ENCODE results near the gene RNASE1. TPM values are rescaled to one million over a fixed set of nuclear protein-coding genes. Genes with fewer than 3 reads are reported as not detected.
"Not testable (repeated sequence)": the region's sequence is repeated elsewhere in the genome, so short reads cannot be mapped to it uniquely, and the experiment has no call there.

Gene RNASE1
- total RNA-seq, 2 donors from 2014 or later = 0.56 TPM; not detected in 1

DNA sequence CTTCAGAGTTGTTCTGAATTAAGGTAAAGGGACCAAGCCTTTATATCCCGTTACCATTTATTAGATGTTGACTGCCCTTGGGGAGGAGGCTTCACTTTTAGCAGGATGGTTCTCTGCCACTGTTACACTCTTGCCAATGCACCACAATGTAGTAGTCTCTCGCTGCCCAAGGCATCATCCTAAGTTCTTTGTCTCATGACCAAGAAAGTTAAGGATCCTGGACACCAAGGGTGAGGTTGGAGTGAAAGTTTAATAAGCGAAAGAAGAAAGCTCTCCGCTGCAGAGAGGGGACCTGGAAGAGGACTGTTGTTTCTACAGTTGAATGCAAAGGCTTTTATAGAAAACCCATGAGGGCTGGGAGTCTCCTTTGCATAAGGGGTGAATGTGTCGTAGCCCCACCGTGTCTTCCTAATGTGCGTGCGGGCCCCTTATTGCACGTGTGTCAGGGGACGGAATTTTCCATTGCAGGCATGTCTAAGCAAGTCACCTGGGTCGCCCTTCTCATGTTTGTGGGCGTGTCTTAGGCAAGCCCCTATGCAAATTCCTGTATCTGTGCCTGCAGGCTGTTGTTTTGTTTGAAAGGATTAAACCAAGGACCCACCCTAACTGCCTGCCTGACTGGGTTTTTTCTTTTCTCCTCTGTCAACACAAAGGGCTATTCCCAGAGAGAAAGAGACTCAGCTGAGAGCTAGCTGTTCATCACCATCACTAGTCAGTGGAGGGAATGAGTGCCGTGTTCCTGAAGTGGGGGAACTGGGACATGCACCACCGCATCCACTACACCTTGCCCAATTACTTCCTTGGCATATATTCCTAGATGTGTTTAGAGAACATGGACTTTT is 17.6 kb upstream of the RNASE1 start:
- no peak overlapping the region for H3K27ac Mint-ChIP-seq
- no peaks in the 10 kb centered on the region for H3K9me3 Mint-ChIP-seq
- peaks cover 29% of the 10 kb centered on the region for H3K27me3 Mint-ChIP-seq
- H3K36me3 Mint-ChIP-seq (ENCODE audit: low read depth) = no peaks in the 10 kb centered on the region
- no peak for ATAC-seq (replicated peaks)
- H3K4me1 Mint-ChIP-seq = peaks cover 5% of the 10 kb centered on the region
- H3K4me3 Mint-ChIP-seq = no peak overlapping the region

DNA sequence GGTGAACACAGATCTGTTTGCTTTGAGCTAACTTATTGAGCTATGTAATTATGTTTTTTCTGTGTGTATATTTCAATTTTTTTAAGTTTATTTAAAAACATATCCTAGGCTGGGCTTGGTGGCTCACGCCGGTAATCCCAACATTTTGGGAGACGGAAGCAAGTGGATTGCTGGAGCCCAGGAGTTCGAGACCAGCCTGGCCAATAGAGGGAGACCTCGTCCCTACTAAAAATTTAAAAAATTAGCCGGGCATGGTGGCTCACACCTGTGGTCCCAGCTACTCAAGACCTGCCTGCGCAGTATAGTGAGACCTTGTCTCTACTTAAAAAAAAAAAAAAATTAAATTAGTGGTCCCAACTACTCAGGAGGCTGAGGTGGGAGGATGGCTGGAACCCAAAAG is 16.2 kb upstream of the RNASE1 start:
- no peaks in the 10 kb centered on the region for H3K9me3 Mint-ChIP-seq
- no peak overlapping the region for H3K27ac Mint-ChIP-seq
- no peak for ATAC-seq (replicated peaks)
- no peaks in the 10 kb centered on the region for H3K36me3 Mint-ChIP-seq (ENCODE audit: low read depth)
- peaks cover 5% of the 10 kb centered on the region for H3K4me1 Mint-ChIP-seq
- peaks cover 19% of the 10 kb centered on the region for H3K27me3 Mint-ChIP-seq
- H3K4me3 Mint-ChIP-seq = no peak overlapping the region

- not testable (repeated sequence) for ATAC-seq (replicated peaks); H3K4me1 Mint-ChIP-seq; H3K36me3 Mint-ChIP-seq (ENCODE audit: low read depth); H3K27ac Mint-ChIP-seq; H3K27me3 Mint-ChIP-seq; H3K4me3 Mint-ChIP-seq; H3K9me3 Mint-ChIP-seq
Measured at GRCh38 chr14:20815946-20816345, 13.3 kb upstream of the RNASE1 start.

- peaks cover 11% of the 10 kb centered on the region for H3K27me3 Mint-ChIP-seq
- no peaks in the 10 kb centered on the region for H3K4me1 Mint-ChIP-seq
- H3K36me3 Mint-ChIP-seq (ENCODE audit: low read depth) = no peaks in the 10 kb centered on the region
- no peaks in the 10 kb centered on the region for H3K9me3 Mint-ChIP-seq
- no peak overlapping the region for H3K4me3 Mint-ChIP-seq
- no peak overlapping the region for H3K27ac Mint-ChIP-seq
- ATAC-seq (replicated peaks) = no peak
Measured at GRCh38 chr14:20811986-20812975, 9.6 kb upstream of the RNASE1 start.

- Mint-ChIP-seq H3K9me3 (no peaks in the 10 kb centered on the region), H3K27ac (no peak overlapping the region), H3K4me1 (no peaks in the 10 kb centered on the region), H3K4me3 (no peak overlapping the region), H3K27me3 (peaks cover 12% of the 10 kb centered on the region), H3K36me3 (ENCODE audit: low read depth) (no peaks in the 10 kb centered on the region)
- ATAC-seq (replicated peaks) = no peak
Measured at GRCh38 chr14:20809917-20810316, 7.3 kb upstream of the RNASE1 start.

DNA sequence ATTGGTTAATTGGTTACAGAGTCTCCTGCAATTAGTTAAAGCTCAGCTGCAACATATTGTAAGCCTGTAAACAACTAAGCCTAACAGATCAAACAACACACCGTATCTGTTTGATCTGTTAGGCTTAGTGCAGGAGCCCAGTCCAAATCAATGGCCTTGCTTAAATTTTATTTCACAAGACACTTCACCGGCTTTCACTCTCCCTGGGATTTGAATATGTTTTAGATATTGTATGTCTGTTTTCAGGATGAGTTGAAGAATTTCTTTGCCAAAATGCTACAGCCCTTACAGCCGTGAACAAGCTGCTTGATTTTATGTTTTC is 5.5 kb upstream of the RNASE1 start:
- Mint-ChIP-seq H3K27me3 (peaks cover 12% of the 10 kb centered on the region), H3K4me3 (no peak overlapping the region), H3K4me1 (no peaks in the 10 kb centered on the region)

GRCh38 chr14:20807304-20808161 is 4.9 kb upstream of the RNASE1 start:
- Mint-ChIP-seq H3K36me3 (ENCODE audit: low read depth) (no peaks in the 10 kb centered on the region), H3K27me3 (peaks cover 12% of the 10 kb centered on the region), H3K27ac (no peak overlapping the region), H3K9me3 (no peaks in the 10 kb centered on the region), H3K4me1 (no peaks in the 10 kb centered on the region), H3K4me3 (no peak overlapping the region)
- ATAC-seq (replicated peaks) = no peak

More for the DNA sequence above, 5.5 kb upstream of the RNASE1 start:
- Mint-ChIP-seq H3K36me3 (ENCODE audit: low read depth) (no peaks in the 10 kb centered on the region), H3K27ac (no peak overlapping the region), H3K9me3 (no peaks in the 10 kb centered on the region)
- ATAC-seq (replicated peaks) = no peak

GRCh38 chr14:20805485-20805884 is 2.8 kb upstream of the RNASE1 start:
- no peaks in the 10 kb centered on the region for H3K36me3 Mint-ChIP-seq (ENCODE audit: low read depth)
- H3K4me3 Mint-ChIP-seq = no peak overlapping the region
- H3K27ac Mint-ChIP-seq = no peak overlapping the region
- ATAC-seq (replicated peaks) = no peak
- H3K4me1 Mint-ChIP-seq = no peaks in the 10 kb centered on the region
- peaks cover 20% of the 10 kb centered on the region for H3K27me3 Mint-ChIP-seq
- H3K9me3 Mint-ChIP-seq = no peaks in the 10 kb centered on the region

DNA sequence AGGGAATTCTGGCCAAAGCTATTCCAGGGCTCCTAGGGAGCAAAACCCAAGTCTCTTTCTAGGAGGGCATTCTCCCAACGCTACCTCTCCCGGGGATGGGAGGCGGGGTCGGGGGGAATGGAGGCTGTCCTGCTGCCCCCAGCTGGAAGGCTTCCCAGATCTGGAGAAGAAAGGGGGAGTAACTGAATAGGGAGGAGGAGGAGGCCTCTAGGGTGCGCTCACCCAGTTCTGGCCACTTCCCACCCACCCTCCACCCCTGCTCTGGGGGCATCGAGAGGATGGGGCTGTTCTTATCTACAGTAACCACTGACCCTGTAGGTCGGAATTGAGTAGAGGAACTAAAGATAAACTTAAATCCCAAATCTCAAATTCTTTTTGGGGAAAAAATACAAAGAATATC is 579 bp upstream of the RNASE1 start:
- no peak for ATAC-seq (replicated peaks)
- H3K9me3 Mint-ChIP-seq = no peaks in the 10 kb centered on the region
- H3K36me3 Mint-ChIP-seq (ENCODE audit: low read depth) = no peaks in the 10 kb centered on the region
- H3K27me3 Mint-ChIP-seq = peaks cover 18% of the 10 kb centered on the region
- H3K4me3 Mint-ChIP-seq = no peak overlapping the region
- H3K4me1 Mint-ChIP-seq = no peaks in the 10 kb centered on the region
- H3K27ac Mint-ChIP-seq = no peak overlapping the region

DNA sequence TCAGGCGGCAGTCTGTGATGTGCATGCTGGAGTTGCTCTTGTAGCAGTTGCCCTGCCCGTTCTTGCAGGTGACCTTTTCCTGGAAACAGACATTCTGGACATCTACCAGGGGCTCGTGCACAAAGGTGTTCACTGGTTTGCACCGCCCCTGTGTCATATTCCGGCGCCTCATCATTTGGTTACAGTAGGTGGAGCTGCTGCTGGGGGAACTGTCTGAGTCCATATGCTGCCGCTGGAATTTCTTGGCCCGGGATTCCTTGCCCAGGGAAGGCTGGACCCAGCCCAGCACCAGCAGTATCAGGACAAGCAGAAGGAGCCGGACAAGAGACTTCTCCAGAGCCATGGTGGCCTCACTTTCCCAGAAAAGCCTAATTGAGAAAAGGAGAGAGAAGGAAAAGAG is 918 bp downstream of the RNASE1 start:
- ATAC-seq (replicated peaks) = no peak
- Mint-ChIP-seq H3K27me3 (peaks cover 18% of the 10 kb centered on the region), H3K9me3 (no peaks in the 10 kb centered on the region), H3K36me3 (ENCODE audit: low read depth) (no peaks in the 10 kb centered on the region), H3K4me1 (no peaks in the 10 kb centered on the region), H3K27ac (no peak overlapping the region), H3K4me3 (no peak overlapping the region)

DNA sequence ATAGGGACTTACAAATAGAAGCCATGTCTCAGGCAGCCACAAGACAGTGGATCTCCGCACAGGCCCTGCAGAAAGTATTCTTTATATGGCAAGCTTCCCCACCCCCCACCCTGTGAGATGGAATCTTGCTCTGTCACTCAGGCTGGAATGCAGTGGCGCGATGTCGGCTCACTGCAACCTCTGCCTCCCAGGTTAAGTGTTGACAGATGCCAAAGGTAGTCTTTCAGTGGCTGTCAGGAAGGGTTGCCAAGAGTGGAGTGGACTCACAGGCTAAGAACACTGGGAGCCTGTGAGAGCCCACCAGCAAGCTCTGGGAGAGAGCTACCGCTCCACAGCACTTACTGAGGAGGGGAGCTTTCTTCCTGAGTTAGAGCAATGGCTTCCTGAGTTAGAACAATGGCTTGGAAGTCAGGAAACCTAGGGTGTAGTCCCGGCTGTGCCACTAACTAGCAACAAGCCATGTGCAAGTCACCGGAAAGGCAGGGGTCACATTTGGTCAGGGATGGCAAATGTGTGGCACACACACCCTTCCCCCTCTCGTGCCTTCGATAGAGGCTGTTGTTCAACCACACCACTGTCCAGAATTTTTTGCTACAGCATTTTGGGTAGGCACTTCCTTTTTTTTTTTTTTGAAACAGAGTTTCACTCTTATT is 2.6 kb downstream of the RNASE1 start:
- no peak overlapping the region for H3K27ac Mint-ChIP-seq
- H3K4me3 Mint-ChIP-seq = no peak overlapping the region
- ATAC-seq (replicated peaks) = no peak
- H3K27me3 Mint-ChIP-seq = peaks cover 14% of the 10 kb centered on the region
- H3K4me1 Mint-ChIP-seq = no peaks in the 10 kb centered on the region
- H3K36me3 Mint-ChIP-seq (ENCODE audit: low read depth) = no peaks in the 10 kb centered on the region
- H3K9me3 Mint-ChIP-seq = no peaks in the 10 kb centered on the region

DNA sequence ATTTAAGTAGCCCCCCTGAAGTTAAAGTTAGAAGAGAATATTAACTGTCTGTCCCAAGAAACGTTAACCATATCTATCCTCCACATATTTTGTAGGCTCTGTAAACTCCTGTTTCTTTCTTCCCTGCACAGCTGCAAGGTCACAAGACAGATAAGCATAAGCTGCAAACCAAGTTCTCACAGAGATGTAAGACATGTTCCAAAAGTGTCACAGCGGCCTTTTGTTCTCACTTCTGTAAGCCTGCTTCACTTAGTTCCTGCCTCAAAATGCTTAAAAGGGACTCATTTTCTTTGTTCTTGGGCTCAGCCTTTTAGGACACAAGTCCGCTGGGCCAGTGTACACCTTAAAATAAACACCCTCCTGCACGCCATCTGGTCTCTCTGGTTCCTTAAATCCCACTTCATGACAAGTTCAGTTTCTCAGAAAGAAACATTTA is 3.2 kb downstream of the RNASE1 start:
- no peaks in the 10 kb centered on the region for H3K36me3 Mint-ChIP-seq (ENCODE audit: low read depth)
- no peak for ATAC-seq (replicated peaks)
- H3K4me1 Mint-ChIP-seq = no peaks in the 10 kb centered on the region
- H3K9me3 Mint-ChIP-seq = no peaks in the 10 kb centered on the region
- H3K27ac Mint-ChIP-seq = no peak overlapping the region
- peaks cover 14% of the 10 kb centered on the region for H3K27me3 Mint-ChIP-seq
- no peak overlapping the region for H3K4me3 Mint-ChIP-seq

DNA sequence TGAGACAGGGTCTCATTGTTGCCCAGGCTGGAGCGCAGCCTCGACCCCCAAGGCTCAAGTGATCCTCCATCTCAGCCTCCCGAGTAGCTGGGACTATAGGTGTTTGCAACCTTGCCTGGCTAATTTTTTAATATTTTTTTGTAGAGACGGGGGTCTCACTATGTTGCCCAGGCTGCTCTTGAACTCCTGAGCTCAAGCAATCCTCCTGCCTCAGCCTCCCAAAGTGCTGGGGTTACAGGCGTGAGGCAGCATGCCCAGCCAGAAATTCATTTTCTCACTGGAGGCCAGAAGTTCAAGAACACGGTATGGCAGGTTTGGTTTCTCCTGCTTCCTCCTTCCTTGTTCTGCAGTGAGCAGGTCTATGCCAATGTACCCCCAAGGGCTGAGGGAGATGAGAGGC is 3.7 kb downstream of the RNASE1 start:
- Mint-ChIP-seq H3K27me3 (peaks cover 14% of the 10 kb centered on the region), H3K27ac (no peak overlapping the region), H3K4me3 (no peak overlapping the region), H3K4me1 (no peaks in the 10 kb centered on the region), H3K36me3 (ENCODE audit: low read depth) (no peaks in the 10 kb centered on the region), H3K9me3 (no peaks in the 10 kb centered on the region)
- no peak for ATAC-seq (replicated peaks)

DNA sequence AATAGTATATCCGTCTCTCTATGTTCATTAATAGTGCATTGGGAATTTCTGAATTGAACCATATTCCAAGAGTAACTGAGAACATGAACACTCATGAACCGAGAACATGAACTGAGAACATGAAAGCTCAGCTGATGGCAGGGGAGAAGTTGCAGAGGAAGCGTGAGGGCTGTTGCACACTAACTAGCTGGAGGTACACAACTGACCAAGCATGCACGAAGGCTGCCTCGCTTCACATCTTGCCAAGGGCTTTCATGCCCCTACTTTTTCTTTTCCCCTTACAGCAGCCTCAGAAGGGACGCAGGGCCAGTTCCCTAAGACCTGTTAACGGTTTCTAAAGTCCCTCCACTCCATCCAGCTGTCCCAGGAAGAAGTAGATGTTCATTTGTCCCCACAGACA is 4.3 kb downstream of the RNASE1 start:
- Mint-ChIP-seq H3K4me1 (no peaks in the 10 kb centered on the region), H3K27me3 (peaks cover 14% of the 10 kb centered on the region), H3K36me3 (ENCODE audit: low read depth) (no peaks in the 10 kb centered on the region), H3K4me3 (no peak overlapping the region), H3K27ac (no peak overlapping the region), H3K9me3 (no peaks in the 10 kb centered on the region)
- no peak for ATAC-seq (replicated peaks)

Data from activated T-helper 17 cell treated with anti-CD3 and anti-CD28 coated beads, Interleukin-2, amount 50 U/mL, for 72 hours (primary cell).